ENCODE results near the gene KARS1. TPM values are rescaled to one million over a fixed set of nuclear protein-coding genes. Genes with fewer than 3 reads are reported as not detected.

Gene KARS1
- total RNA-seq, 1 experiment from 2014 or later = 196 TPM

DNA sequence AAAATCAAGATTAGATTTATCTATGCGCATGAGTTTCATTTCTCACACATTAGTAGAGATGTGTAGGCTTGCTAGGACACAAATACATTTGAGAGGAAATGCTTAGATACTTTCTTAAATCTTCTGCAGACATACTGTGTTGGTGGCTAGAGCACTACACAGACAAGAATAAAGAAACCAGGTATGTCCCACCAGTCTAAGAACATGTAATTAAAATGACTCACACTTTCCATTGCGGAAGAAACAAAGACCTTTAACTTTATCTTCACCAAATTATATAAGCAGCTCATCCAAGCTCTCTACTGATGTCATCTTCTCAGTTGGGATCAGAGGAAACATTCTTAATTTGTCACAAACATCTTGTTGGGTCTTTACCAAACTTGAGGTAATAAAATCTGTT lies 68.7 kb downstream of the KARS1 start:
- POLR2A ChIA-PET = no interaction called here
- Histone ChIP-seq H3K9me2 (ENCODE audit: insufficient read depth) (no peaks in the 10 kb centered on the region), H3K79me2 (ENCODE audit: insufficient read depth, low read length) (no peaks in the 10 kb centered on the region), H3K27ac (ENCODE audit: low read depth, low read length) (no peak overlapping the region), H3K4me2 (ENCODE audit: low read length) (no peak overlapping the region), H3K4me1 (ENCODE audit: control insufficient read depth in 1 of 2, insufficient read depth in 2 of 2, low read length in 2 of 2) (no peaks in the 10 kb centered on the region), H3K4me3 (replicated peaks in 1 of 2; ENCODE audit: low read depth in 1 of 2, low read length in 2 of 2) (no peak overlapping the region), H3K9ac (ENCODE audit: low read length) (no peak overlapping the region), H3K9me3 (ENCODE audit: control insufficient read depth in 1 of 2, insufficient read depth in 1 of 2, low read depth in 1 of 2, low read length in 2 of 2) (no peaks in the 10 kb centered on the region), H3K27me3 (ENCODE audit: insufficient read depth, low read length) (no peaks in the 10 kb centered on the region), H4K20me1 (ENCODE audit: insufficient read depth) (no peaks in the 10 kb centered on the region), H2AFZ (ENCODE audit: low read depth, low read length, poor library complexity, severe bottlenecking) (no peak overlapping the region), H3K36me3 (ENCODE audit: control insufficient read depth in 1 of 2, insufficient read depth in 2 of 2, low read length in 2 of 2) (peaks cover 17 to 23% of the 10 kb centered on the region in 2 experiments)
- intact Hi-C loops (cut with micrococcal nuclease) = no loop called here
- BruUV-seq (replicated peaks) = no TSS peak
- no peak for TF ChIP-seq ZFX (IDR thresholded peaks at IDR 0.05)
- no peak for TF ChIP-seq JUND (IDR thresholded peaks at IDR 0.05)
- TF ChIP-seq, protein P1, sequence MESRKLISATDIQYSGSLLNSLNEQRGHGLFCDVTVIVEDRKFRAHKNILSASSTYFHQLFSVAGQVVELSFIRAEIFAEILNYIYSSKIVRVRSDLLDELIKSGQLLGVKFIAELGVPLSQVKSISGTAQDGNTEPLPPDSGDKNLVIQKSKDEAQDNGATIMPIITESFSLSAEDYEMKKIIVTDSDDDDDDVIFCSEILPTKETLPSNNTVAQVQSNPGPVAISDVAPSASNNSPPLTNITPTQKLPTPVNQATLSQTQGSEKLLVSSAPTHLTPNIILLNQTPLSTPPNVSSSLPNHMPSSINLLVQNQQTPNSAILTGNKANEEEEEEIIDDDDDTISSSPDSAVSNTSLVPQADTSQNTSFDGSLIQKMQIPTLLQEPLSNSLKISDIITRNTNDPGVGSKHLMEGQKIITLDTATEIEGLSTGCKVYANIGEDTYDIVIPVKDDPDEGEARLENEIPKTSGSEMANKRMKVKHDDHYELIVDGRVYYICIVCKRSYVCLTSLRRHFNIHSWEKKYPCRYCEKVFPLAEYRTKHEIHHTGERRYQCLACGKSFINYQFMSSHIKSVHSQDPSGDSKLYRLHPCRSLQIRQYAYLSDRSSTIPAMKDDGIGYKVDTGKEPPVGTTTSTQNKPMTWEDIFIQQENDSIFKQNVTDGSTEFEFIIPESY (IDR thresholded peaks at IDR 0.05; ENCODE audit: extremely low read depth, insufficient replicate concordance, low read length) = no peak
- no peak for TF ChIP-seq EGR1 (IDR thresholded peaks at IDR 0.05; ENCODE audit: low read depth)
- TF ChIP-seq SRF (IDR thresholded peaks at IDR 0.05; ENCODE audit: low read depth) = no peak
- no peak for TF ChIP-seq SP1 (IDR thresholded peaks at IDR 0.05; ENCODE audit: low read depth)
- no peak for TF ChIP-seq ELF1 (IDR thresholded peaks at IDR 0.05; ENCODE audit: borderline replicate concordance, low read depth)
- no peak for TF ChIP-seq POLR2A (IDR thresholded peaks at IDR 0.05; ENCODE audit: borderline replicate concordance, extremely low read depth, insufficient read depth, insufficient read length)
- TF ChIP-seq SIN3A (IDR thresholded peaks at IDR 0.05; ENCODE audit: low read depth) = no peak
- TF ChIP-seq, protein P2, sequence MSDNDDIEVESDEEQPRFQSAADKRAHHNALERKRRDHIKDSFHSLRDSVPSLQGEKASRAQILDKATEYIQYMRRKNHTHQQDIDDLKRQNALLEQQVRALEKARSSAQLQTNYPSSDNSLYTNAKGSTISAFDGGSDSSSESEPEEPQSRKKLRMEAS (IDR thresholded peaks at IDR 0.05) = no peak
- TF ChIP-seq RAD21 (IDR thresholded peaks at IDR 0.05; ENCODE audit: low read depth) = no peak
- TF ChIP-seq, protein P3, sequence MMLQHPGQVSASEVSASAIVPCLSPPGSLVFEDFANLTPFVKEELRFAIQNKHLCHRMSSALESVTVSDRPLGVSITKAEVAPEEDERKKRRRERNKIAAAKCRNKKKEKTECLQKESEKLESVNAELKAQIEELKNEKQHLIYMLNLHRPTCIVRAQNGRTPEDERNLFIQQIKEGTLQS (IDR thresholded peaks at IDR 0.05) = no peak
- ATAC-seq = no peak
- CTCF ChIA-PET = no interaction called here
- no peak for DNase-seq (ENCODE audit: low read depth, low spot score)
- RAD21 ChIA-PET (ENCODE audit: low non-redundant PET in 1 of 2, low total read pairs in 2 of 2, uncharacterized antibody in 2 of 2, unreplicated experiment in 2 of 2) = no interaction called here

Measured in HCT116 (cell line).